Osteocyte (in vitro differentiated cells): ENCODE measurements around the gene CCN2. TPM values are rescaled to one million over a fixed set of nuclear protein-coding genes. Genes with fewer than 3 reads are reported as not detected.
A peak's percentile ranks its signal among the peaks of the same experiment; 100 is the strongest.

Experiments used
- DNase-seq: peaks from one replicate; pipeline ENCODE4 v3.0.0; 2021; ENCODE audit warnings: mixed read lengths; ENCODE audit not compliant: unreplicated experiment; ENCODE audit errors: extremely low spot score
- H3K27ac Mint-ChIP-seq: one replicate; pipeline ENCODE4 v1.8.0; 2021; ENCODE audit warnings: mild to moderate bottlenecking, mixed read lengths; ENCODE audit not compliant: unreplicated experiment
- H3K27me3 Mint-ChIP-seq: one replicate; pipeline ENCODE4 v1.8.0; 2021; ENCODE audit warnings: mixed read lengths; ENCODE audit not compliant: unreplicated experiment
- H3K36me3 Mint-ChIP-seq: one replicate; pipeline ENCODE4 v1.8.0; 2021; ENCODE audit warnings: mixed read lengths; ENCODE audit not compliant: unreplicated experiment
- H3K4me1 Mint-ChIP-seq: one replicate; pipeline ENCODE4 v1.8.0; 2021; ENCODE audit warnings: mixed read lengths; ENCODE audit not compliant: unreplicated experiment
- H3K4me3 Mint-ChIP-seq: one replicate; pipeline ENCODE4 v1.8.0; 2021; ENCODE audit warnings: mild to moderate bottlenecking, moderate library complexity, mixed read lengths; ENCODE audit not compliant: unreplicated experiment
- H3K9me3 Mint-ChIP-seq: one replicate; pipeline ENCODE4 v1.8.0; 2021; ENCODE audit warnings: mixed read lengths; ENCODE audit not compliant: unreplicated experiment
- CTCF ChIP-seq: fragments of 200-600 bp; sonication (generic); IDR thresholded peaks from 2 replicates; pipeline ENCODE4 v1.5.0; 2021; ENCODE audit warnings: antibody characterized with exemption, mild to moderate bottlenecking, moderate library complexity
- total RNA-seq: library from RNA; stranded (reverse); gene quantifications from 2 replicates; pipeline ENCODE4 v1.2.1, GENCODE V29; 2021

The CCN2 gene
- total RNA-seq, 1 donor from 2014 or later, result 878 TPM

DNA sequence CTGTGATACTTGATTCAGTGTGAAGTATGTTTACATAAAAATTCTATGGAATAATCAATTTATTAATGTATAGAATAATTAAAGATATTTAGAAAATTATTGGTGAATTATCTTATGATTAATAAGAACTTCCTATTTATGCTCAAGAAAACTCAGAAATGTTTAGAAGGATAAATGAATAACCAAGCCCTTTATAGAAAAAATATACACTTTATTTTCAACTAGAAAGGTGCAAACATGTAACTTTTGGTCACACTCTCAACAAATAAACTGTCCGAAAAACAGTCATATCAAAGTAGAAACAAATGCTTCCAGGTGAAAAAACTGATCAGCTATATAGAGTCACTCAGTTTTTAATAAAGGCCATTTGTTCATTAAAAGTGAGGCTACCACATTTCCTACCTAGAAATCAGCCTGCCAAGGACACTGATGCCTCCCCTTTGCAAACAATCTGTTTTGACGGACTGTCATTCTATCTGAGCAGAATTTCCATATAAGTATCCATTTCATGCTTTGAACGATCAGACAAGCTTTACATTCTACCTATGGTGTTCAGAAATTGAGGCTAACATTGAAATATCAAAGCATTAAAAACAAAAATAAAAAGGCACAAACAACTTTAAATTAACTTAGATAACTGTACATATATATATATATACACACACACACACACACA, 3.0 kb downstream of the CCN2 start:
- Mint-ChIP-seq H3K36me3 (peaks cover 27% of the 10 kb centered on the region), H3K4me1 (peaks cover 53% of the 10 kb centered on the region), H3K4me3 (peak overlapping the region; percentile 93), H3K9me3 (no peaks in the 10 kb centered on the region), H3K27ac (peak overlapping the region; percentile 95), H3K27me3 (no peaks in the 10 kb centered on the region)
- no peak for TF ChIP-seq CTCF
- no peak for DNase-seq

DNA sequence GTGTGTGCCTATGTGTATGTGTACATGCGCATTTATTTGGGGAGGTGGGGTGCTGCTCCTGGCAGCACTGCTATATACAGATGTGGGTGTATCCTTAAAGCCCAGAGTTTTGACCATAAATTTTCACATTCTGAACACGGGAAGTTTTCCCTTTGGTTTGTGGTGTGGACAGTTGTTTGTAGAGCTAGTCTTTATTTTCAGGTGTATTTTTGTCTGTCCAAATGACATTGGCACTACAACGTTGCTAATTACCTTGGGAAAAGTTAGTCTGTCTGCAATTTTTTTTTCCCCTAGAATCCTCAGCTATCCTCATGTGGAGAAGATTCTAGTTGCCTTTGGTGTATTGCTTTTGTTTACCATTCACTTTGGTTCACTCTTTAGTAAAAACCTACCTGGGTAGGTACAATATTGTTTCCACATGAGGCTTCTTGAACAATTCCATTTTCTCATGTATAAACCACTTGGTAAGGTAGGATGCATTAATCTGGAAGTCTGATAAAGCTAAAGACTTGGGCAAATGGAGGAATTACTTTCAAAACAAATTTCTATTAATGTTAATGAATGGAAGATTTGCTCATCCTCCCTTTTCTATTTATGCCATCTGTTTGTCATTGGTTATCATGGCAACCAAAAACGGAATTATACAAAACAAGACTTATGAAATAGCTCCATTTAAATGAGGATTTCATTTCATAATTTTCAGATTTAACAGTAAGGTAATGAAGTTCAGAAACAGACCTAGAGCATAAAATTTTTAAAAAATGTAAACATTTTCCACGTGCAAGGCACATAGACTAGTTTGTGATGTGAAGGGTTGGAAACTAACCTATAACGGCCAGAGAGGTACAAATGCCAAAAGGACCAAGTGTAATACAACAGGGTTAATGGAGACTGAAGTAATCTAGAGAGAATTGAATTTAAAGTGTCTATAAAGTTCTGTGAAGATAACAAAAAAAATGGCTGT, 3.9 kb downstream of the CCN2 start:
- Mint-ChIP-seq H3K27me3 (no peaks in the 10 kb centered on the region), H3K4me3 (peak overlapping the region; percentile 60), H3K27ac (peak overlapping the region; percentile 83), H3K9me3 (no peaks in the 10 kb centered on the region), H3K36me3 (peaks cover 27% of the 10 kb centered on the region), H3K4me1 (peaks cover 45% of the 10 kb centered on the region)
- no peak for TF ChIP-seq CTCF
- no peak for DNase-seq

DNA sequence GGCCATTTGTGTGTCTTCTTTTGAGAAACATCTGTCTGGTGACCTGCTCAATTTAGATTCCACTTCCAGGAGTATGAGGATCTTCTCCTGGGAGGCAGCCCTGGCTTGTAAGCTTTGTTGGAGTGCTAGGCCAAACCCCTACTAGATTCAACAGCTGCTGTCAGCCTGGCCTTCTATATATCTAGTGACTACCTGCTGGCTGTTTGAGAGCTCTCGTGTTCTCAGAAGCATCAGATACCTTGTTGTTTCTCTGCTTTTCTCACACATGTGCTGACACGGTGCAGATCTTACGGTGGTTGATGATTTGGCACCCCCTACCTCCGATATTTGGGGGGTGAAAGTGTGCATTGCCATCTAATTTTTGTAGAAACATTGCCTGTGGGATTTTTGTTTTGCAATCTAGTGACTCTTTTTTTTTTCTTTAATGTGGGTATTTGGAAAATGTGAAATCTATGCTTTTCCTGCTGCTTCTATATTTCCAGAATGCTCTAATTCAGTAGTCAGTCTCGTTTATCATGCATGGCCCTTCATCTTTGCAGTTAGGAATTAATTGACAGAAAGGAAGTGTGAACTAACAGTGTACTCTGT, 4.7 kb downstream of the CCN2 start:
- Mint-ChIP-seq H3K9me3 (no peaks in the 10 kb centered on the region), H3K27me3 (no peaks in the 10 kb centered on the region), H3K27ac (peak overlapping the region; percentile 83), H3K36me3 (peaks cover 27% of the 10 kb centered on the region), H3K4me1 (peaks cover 37% of the 10 kb centered on the region), H3K4me3 (peak overlapping the region; percentile 53)
- DNase-seq, result no peak
- TF ChIP-seq CTCF, result no peak

DNA sequence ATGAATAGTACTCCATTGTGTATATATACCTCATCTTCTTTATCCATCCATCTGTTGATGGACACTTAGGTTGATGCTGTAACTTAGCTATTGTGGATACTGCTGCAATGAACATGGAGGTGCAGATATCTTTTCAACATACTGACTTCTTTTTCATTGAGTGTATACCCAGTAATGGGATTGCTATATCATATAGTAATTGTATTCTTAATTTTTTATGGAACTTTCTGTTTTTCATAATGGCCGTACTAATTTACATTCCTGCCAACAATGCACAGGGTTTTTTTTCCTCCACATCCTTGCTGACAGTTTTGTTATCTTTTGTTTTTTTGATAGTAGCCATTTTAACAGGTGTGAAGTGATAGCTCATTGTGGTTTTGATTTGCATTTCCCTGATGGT, 5.2 kb downstream of the CCN2 start:
- peaks cover 34% of the 10 kb centered on the region for H3K4me1 Mint-ChIP-seq
- DNase-seq, result no peak
- TF ChIP-seq CTCF, result no peak
- no peak overlapping the region for H3K4me3 Mint-ChIP-seq
- H3K36me3 Mint-ChIP-seq, result peaks cover 27% of the 10 kb centered on the region
- H3K9me3 Mint-ChIP-seq, result no peaks in the 10 kb centered on the region
- no peaks in the 10 kb centered on the region for H3K27me3 Mint-ChIP-seq
- peak overlapping the region; percentile 83 for H3K27ac Mint-ChIP-seq
